Femur (tissue), 1 donor: ENCODE measurements around the gene DLGAP4.

Experiments
- DNase-seq: peaks from one replicate; pipeline ENCODE4 v3.0.0-alpha.2; 2017

Gene DLGAP4

GRCh38 chr20:36385503-36385902 lies 79.4 kb downstream of the DLGAP4 start:
- no peak for DNase-seq

GRCh38 chr20:36386236-36386635 lies 80.1 kb downstream of the DLGAP4 start:
- DNase-seq: no peak

- no peak for DNase-seq
Measured at GRCh38 chr20:36390269-36390668, 84.1 kb downstream of the DLGAP4 start.

- DNase-seq: no peak
Measured at GRCh38 chr20:36390719-36391415, 84.7 kb downstream of the DLGAP4 start.

- DNase-seq: no peak
Measured at GRCh38 chr20:36391456-36391855, 85.3 kb downstream of the DLGAP4 start.

GRCh38 chr20:36391955-36392354 lies 85.8 kb downstream of the DLGAP4 start:
- no peak for DNase-seq

GRCh38 chr20:36392989-36393388 lies 86.8 kb downstream of the DLGAP4 start:
- DNase-seq: no peak

- DNase-seq: no peak
Measured at GRCh38 chr20:36394340-36394965, 88.3 kb downstream of the DLGAP4 start.

- no peak for DNase-seq
Measured at GRCh38 chr20:36396340-36396739, 90.2 kb downstream of the DLGAP4 start.

GRCh38 chr20:36396847-36397630 lies 90.9 kb downstream of the DLGAP4 start:
- DNase-seq: no peak

- DNase-seq: no peak
Measured at GRCh38 chr20:36398515-36398914, 92.4 kb downstream of the DLGAP4 start.

GRCh38 chr20:36399147-36399968 lies 93.2 kb downstream of the DLGAP4 start:
- no peak for DNase-seq

- no peak for DNase-seq
Measured at GRCh38 chr20:36399969-36400545, 93.9 kb downstream of the DLGAP4 start.

GRCh38 chr20:36400909-36401735 lies 95.0 kb downstream of the DLGAP4 start:
- DNase-seq: no peak

- DNase-seq: no peak
Measured at GRCh38 chr20:36402708-36403107, 96.6 kb downstream of the DLGAP4 start.

- no peak for DNase-seq
Measured at GRCh38 chr20:36404435-36404978, 98.4 kb downstream of the DLGAP4 start.

GRCh38 chr20:36405255-36405654 lies 99.1 kb downstream of the DLGAP4 start:
- DNase-seq: no peak

GRCh38 chr20:36407199-36407733 lies 101.1 kb downstream of the DLGAP4 start:
- no peak for DNase-seq

- DNase-seq: no peak
Measured at GRCh38 chr20:36408219-36408618, 102.1 kb downstream of the DLGAP4 start.

GRCh38 chr20:36411861-36412454 lies 105.8 kb downstream of the DLGAP4 start:
- no peak for DNase-seq
